ENCODE results near the gene DKKL1.
"Not testable (repeated sequence)": the region's sequence is repeated elsewhere in the genome, so short reads cannot be mapped to it uniquely, and the experiment has no call there.

DKKL1 gene

GRCh38 chr19:49362048-49362928, 1.4 kb upstream of the DKKL1 start, which contains the start of gene TEAD2:
Gene TEAD2 (minus strand): TSS chr19:49362416. CDS start chr19:49360075, 2,341 bp downstream.
- DNase-seq, result no peak

- DNase-seq, result no peak
These were observed 779 bp upstream of the DKKL1 start for GRCh38 chr19:49362929-49363267.

- no peak for DNase-seq
These were observed 533 bp downstream of the DKKL1 start for GRCh38 chr19:49364083-49364737.

GRCh38 chr19:49366110-49366509, 2.4 kb downstream of the DKKL1 start:
- no peak for DNase-seq

- no peak for DNase-seq
These were observed 5.2 kb downstream of the DKKL1 start for GRCh38 chr19:49368711-49369358.

GRCh38 chr19:49371184-49371583, 7.5 kb downstream of the DKKL1 start:
- no peak for DNase-seq

- not testable (repeated sequence) for DNase-seq
These were observed 9.5 kb downstream of the DKKL1 start for GRCh38 chr19:49373174-49373573.

GRCh38 chr19:49374665-49375434, 11.2 kb downstream of the DKKL1 start:
- DNase-seq, result no peak

GRCh38 chr19:49378512-49378911, 14.8 kb downstream of the DKKL1 start:
- DNase-seq, result no peak

GRCh38 chr19:49380391-49380790, 16.7 kb downstream of the DKKL1 start:
- no peak for DNase-seq

GRCh38 chr19:49382639-49383038, 19.0 kb downstream of the DKKL1 start:
- no peak for DNase-seq

GRCh38 chr19:49383599-49383998, 19.9 kb downstream of the DKKL1 start:
- DNase-seq, result no peak

- DNase-seq, result peak; percentile 83
These were observed 24.3 kb downstream of the DKKL1 start, which contains the start of gene KASH5 for GRCh38 chr19:49387936-49388372. Gene KASH5 (plus strand): TSS chr19:49388249. CDS start chr19:49390884, 2,635 bp downstream.

- no peak for DNase-seq
These were observed 25.7 kb downstream of the DKKL1 start for GRCh38 chr19:49389406-49389805.

- no peak for DNase-seq
These were observed 26.7 kb downstream of the DKKL1 start for GRCh38 chr19:49390131-49390928.

GRCh38 chr19:49390929-49391359, 27.3 kb downstream of the DKKL1 start:
- peak; percentile 71 for DNase-seq

- peak; percentile 80 for DNase-seq
These were observed 28.1 kb downstream of the DKKL1 start for GRCh38 chr19:49391581-49392399.

- DNase-seq, result no peak
These were observed 30.2 kb downstream of the DKKL1 start for GRCh38 chr19:49393881-49394280.

GRCh38 chr19:49395581-49396407, 32.1 kb downstream of the DKKL1 start:
- DNase-seq, result no peak

Data from hematopoietic multipotent progenitor cell treated with erythropoietin and hydrocortisone succinate and interleukin-3 and kit ligand, for 8 days (in vitro differentiated cells).